GM12878 (cell line): ENCODE measurements around the gene ETV4.

Source experiments
- BRCA1 ChIP-seq: IDR thresholded peaks from 2 replicates; pipeline ENCODE4 v1.6.1; 2011; ENCODE audit warnings: low read depth, low read length, improper control_type of control experiment
- DPF2 ChIP-seq: fragments of 450-650 bp; IDR thresholded peaks from 2 replicates; pipeline ENCODE4 v1.6.1; 2017; ENCODE audit warnings: mild to moderate bottlenecking
- FOS ChIP-seq: IDR thresholded peaks from 3 replicates; pipeline ENCODE4 v1.6.1; 2011; ENCODE audit warnings: borderline replicate concordance; ENCODE audit not compliant: insufficient read length; ENCODE audit errors: extremely low read depth
- MTA3 ChIP-seq: IDR thresholded peaks from 2 replicates; pipeline ENCODE4 v1.6.1; 2012; ENCODE audit warnings: low read length, inconsistent platforms, borderline replicate concordance
- MXI1 ChIP-seq: fragments of 150-350 bp; IDR thresholded peaks from 2 replicates; pipeline ENCODE4 v1.6.1; 2011; ENCODE audit warnings: low read depth, mild to moderate bottlenecking, inconsistent platforms, low read length, improper control_type of control experiment
- POLR2A ChIP-seq: IDR thresholded peaks from 2 replicates; pipeline ENCODE4 v1.6.1; 2011; ENCODE audit warnings: low read depth, mild to moderate bottlenecking, low read length
- TAF1 ChIP-seq: IDR thresholded peaks from 2 replicates; pipeline ENCODE4 v1.6.1; 2011; ENCODE audit warnings: mild to moderate bottlenecking, low read depth, low read length, borderline replicate concordance
- TF ChIP-seq, protein P1 (sequence below): fragments of 450-650 bp; IDR thresholded peaks from 2 replicates; pipeline ENCODE4 v1.6.1; 2016; ENCODE audit warnings: mild to moderate bottlenecking

DNA sequence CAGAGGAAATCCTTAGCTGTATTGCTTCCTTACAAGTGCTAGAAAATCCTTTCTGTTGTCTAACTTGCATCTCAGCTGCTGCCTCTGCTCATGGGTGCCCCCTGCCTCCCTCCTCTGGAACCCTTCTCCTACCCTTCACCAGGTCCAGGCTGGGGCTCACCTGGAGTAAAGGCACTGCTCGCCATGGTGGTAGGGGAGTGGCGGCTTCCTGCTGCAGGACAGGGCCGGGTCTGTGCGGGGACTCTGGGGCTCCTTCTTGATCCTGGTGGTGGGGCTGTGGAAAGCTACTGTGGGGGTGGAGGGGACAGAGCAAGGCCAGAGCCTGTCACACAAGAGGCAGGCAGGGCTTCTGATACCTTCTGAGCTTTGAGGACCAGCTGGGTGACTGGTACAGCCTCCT is 12.4 kb downstream of the ETV4 start:
- no peak for TF ChIP-seq DPF2
- TF ChIP-seq, protein P1, sequence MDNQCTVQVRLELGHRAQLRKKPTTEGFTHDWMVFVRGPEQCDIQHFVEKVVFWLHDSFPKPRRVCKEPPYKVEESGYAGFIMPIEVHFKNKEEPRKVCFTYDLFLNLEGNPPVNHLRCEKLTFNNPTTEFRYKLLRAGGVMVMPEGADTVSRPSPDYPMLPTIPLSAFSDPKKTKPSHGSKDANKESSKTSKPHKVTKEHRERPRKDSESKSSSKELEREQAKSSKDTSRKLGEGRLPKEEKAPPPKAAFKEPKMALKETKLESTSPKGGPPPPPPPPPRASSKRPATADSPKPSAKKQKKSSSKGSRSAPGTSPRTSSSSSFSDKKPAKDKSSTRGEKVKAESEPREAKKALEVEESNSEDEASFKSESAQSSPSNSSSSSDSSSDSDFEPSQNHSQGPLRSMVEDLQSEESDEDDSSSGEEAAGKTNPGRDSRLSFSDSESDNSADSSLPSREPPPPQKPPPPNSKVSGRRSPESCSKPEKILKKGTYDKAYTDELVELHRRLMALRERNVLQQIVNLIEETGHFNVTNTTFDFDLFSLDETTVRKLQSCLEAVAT, result no peak
- TF ChIP-seq FOS, result no peak
- TF ChIP-seq MXI1, result no peak
- no peak for TF ChIP-seq POLR2A
- no peak for TF ChIP-seq BRCA1
- TF ChIP-seq TAF1, result no peak
- TF ChIP-seq MTA3, result no peak
